Measurements from ENCODE around the gene GOLGA6L7.

- TF ChIP-seq CEBPB (IDR thresholded peaks at IDR 0.05) (no peak), YY1 (IDR thresholded peaks at IDR 0.05; ENCODE audit: low read depth) (no peak), EP300 (IDR thresholded peaks at IDR 0.05; ENCODE audit: borderline replicate concordance) (no peak), NFIC (IDR thresholded peaks at IDR 0.05) (no peak)
Observed at GRCh38 chr15:28876131-28876844, 27.8 kb upstream of the GOLGA6L7 start.
